ENCODE results near the gene PDCD2.

DNA sequence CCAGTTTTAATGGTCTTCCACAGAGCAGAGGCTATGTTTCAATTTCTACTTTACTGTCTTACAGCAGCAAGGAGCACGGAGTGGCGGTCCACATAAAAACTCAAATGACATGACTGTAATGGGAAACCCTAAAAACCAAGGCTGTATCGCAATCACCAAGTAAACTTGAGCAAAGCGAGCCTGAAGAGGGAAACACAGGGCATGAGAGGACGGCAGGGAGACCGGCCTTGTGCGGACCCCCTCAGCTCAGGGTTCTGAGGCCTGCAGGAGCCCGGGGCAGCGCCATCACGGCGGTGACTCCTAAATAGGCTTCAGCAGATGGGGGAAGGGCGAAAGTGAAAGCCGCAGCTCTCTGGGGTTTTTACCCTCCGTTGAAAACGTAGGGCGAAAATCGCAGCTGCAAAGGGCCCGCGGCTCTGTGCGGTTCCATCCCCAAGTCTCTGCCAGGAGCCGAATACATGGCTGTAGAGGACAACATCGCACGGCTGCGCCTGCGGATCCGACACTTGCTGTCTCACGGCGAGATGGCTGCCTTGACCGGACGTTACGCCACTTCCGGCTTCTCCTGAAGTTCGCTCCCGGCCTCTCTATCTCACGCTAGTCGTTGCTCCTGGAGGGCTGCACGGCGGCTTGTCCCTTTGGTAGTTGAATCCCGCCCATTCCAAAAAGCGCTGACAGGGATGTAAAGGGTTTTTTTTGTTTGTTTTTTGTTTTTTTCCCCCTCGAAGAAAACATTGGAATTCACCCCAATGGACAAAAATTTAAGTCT is 31.5 kb downstream of the PDCD2 start, which contains the start of gene PSMB1:
- TF ChIP-seq, protein P1, sequence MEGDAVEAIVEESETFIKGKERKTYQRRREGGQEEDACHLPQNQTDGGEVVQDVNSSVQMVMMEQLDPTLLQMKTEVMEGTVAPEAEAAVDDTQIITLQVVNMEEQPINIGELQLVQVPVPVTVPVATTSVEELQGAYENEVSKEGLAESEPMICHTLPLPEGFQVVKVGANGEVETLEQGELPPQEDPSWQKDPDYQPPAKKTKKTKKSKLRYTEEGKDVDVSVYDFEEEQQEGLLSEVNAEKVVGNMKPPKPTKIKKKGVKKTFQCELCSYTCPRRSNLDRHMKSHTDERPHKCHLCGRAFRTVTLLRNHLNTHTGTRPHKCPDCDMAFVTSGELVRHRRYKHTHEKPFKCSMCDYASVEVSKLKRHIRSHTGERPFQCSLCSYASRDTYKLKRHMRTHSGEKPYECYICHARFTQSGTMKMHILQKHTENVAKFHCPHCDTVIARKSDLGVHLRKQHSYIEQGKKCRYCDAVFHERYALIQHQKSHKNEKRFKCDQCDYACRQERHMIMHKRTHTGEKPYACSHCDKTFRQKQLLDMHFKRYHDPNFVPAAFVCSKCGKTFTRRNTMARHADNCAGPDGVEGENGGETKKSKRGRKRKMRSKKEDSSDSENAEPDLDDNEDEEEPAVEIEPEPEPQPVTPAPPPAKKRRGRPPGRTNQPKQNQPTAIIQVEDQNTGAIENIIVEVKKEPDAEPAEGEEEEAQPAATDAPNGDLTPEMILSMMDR (IDR thresholded peaks at IDR 0.05), result no peak
- TF ChIP-seq POLR2A (IDR thresholded peaks at IDR 0.05), result peak; percentile 90
